Adrenal gland (tissue), 12 donors: ENCODE measurements around the gene SLC13A5. TPM values are rescaled to one million over a fixed set of nuclear protein-coding genes. Genes with fewer than 3 reads are reported as not detected.

Experiments used
- DNase-seq, 7 donors: peaks; one replicate each; pipeline ENCODE4 v3.0.0-alpha.2; 2019 to 2020
- H3K27ac ChIP-seq, 5 donors: fragments of 200-600 bp; sonication (generic) in 4 of 5; 1 replicate in 3 of 5; 2 replicates in 2 of 5; pipeline versions ENCODE4 v1.5.1 to v1.8.0; 2016 to 2020; ENCODE audit warnings: mild to moderate bottlenecking in 1 of 5
- H3K27me3 ChIP-seq: fragments of 200-600 bp; 2 replicates; pipeline ENCODE4 v1.8.0; 2021
- H3K36me3 ChIP-seq, 2 donors: fragments of 200-600 bp; replicated peaks in 1 of 2; 1 replicate in 1 of 2; 2 replicates in 1 of 2; pipeline versions ENCODE4 v1.5.1 to v1.8.0; 2018 to 2022
- H3K4me1 ChIP-seq, 2 donors: fragments of 200-600 bp; replicated peaks in 1 of 2; 1 replicate in 1 of 2; 2 replicates in 1 of 2; pipeline versions ENCODE4 v1.5.1 to v1.8.0; 2018 to 2021
- H3K4me3 ChIP-seq, 4 donors: fragments of 200-600 bp; sonication (generic) in 3 of 4; one replicate each; pipeline ENCODE4 v1.5.1; 2016 to 2018
- H3K9me3 ChIP-seq, 3 donors: fragments of 200-600 bp; sonication (generic) in 1 of 3; replicated peaks in 1 of 3; 1 replicate in 2 of 3; 2 replicates in 1 of 3; pipeline versions ENCODE4 v1.5.1 to v1.8.0; 2016 to 2021
- CTCF ChIP-seq, 6 experiments: fragments of 450-650 bp in 4 of 6; fragments of 200-600 bp in 2 of 6; sonication (generic) in 1 of 6; IDR thresholded peaks; 1 replicate in 5 of 6; 2 replicates in 1 of 6; pipeline versions ENCODE4 v1.5.1 to v1.8.0; 2016 to 2021; ENCODE audit warnings: antibody characterized with exemption in 6 of 6, mild to moderate bottlenecking in 2 of 6, moderate library complexity in 1 of 6
- POLR2A ChIP-seq, 2 donors: fragments of 450-650 bp; IDR thresholded peaks; one replicate each; pipeline ENCODE4 v1.6.1; 2017; ENCODE audit warnings: antibody characterized with exemption in 2 of 2, mild to moderate bottlenecking in 2 of 2, moderate library complexity in 1 of 2
- WGBS, 4 donors: extraction: QIAGEN DNeasy Blood & Tissue Kit in 2 of 4; methylation state at CpG; one replicate each; pipeline versions ENCODE4 v1.1.5 to v1.1.7; 2013 to 2017; 5-methylcytosine and 5-hydroxymethylcytosine counted together
- intact Hi-C, 2 donors: fragments of 100-400 bp; cut with DNase I; formaldehyde crosslinking; loops; one replicate each; pipeline versions ENCODE4 v1.14.1 to v1.15.0; 2022 to 2023
- polyA plus RNA-seq, 3 donors: library from polyadenylated mRNA; stranded (reverse); fragments of 200-250 nt in 2 of 3; fragments of 350-450 nt in 1 of 3; fragmentation: Illumina TruSeq in 1 of 3; extraction: RNeasy Lipid Tissue Mini Kit (QIAGEN cat#74804) in 1 of 3; gene quantifications; one replicate each; pipeline ENCODE4 v1.2.3, GENCODE V29; 2013 to 2014
- total RNA-seq, 9 donors: library from RNA; depleted of rRNA in 4 of 9; stranded (reverse); fragments of >200 nt in 4 of 9; fragments of 120-200 nt in 1 of 9; fragmentation: NEBNext Ultra II Directional in 1 of 9; extraction: Animal tissue kit (Norgen Biotek cat#: 25700) in 1 of 9; gene quantifications; one replicate each; pipeline versions ENCODE4 v1.1.0 to v1.2.4, GENCODE V29; 2013 to 2023
- donor health status: healthy with polysubstance abuse.
- donor health status: Bipolar disorder and iron deficiency.
- donor health status: DM: yes; HTN: yes; CAD: no.
- donor health status: DM: no; HTN: no; CAD: no.
- donor health status: DM: no; HTN: no; CAD: no.
- donor health status: DM: yes; HTN: yes; CAD: no.

Gene SLC13A5
- total and polyA plus RNA-seq, 12 donors, result 0.97 to 7.2 (median 3.6) TPM; not detected in 2

- H3K27ac ChIP-seq, result no peak overlapping the region
- H3K9me3 ChIP-seq, result no peaks in the 10 kb centered on the region
- H3K4me1 ChIP-seq, result peaks cover 0 to 9% of the 10 kb centered on the region in 2 donors
- TF ChIP-seq POLR2A (IDR thresholded peaks at IDR 0.05) (no peak), CTCF (IDR thresholded peaks at IDR 0.05) (no peak)
- no peak overlapping the region for H3K4me3 ChIP-seq
- H3K27me3 ChIP-seq, result peaks cover 29% of the 10 kb centered on the region
- H3K36me3 ChIP-seq, result no peaks in the 10 kb centered on the region
- intact Hi-C loops, result no loop called here
- 18 to 53% (median 30%) methylated on average over 2 of the region's 2 CpGs for WGBS, 4 donors
- peak in 1 of 7 donors; percentile 18 for DNase-seq
Measured at GRCh38 chr17:6711681-6712057, 1.5 kb downstream of the SLC13A5 start.

- 50 to 59% (median 51%) methylated on average over 7 of the region's 7 CpGs for WGBS, 4 donors
- no peak overlapping the region for H3K4me3 ChIP-seq
- intact Hi-C loops, result no loop called here
Measured at GRCh38 chr17:6711081-6711674, 2.0 kb downstream of the SLC13A5 start.

GRCh38 chr17:6710317-6710716, 2.9 kb downstream of the SLC13A5 start:
- DNase-seq, result peak in 1 of 7 donors; percentile 38
- intact Hi-C loops, result no loop called here
- H3K4me3 ChIP-seq, result no peak overlapping the region
- H3K27ac ChIP-seq, result no peak overlapping the region
- no peaks in the 10 kb centered on the region for H3K9me3 ChIP-seq
- WGBS, 4 donors, result 79 to 92% (median 89%) methylated on average over 11 of the region's 11 CpGs
- H3K36me3 ChIP-seq, result no peaks in the 10 kb centered on the region
- TF ChIP-seq CTCF (IDR thresholded peaks at IDR 0.05), result no peak
- TF ChIP-seq POLR2A (IDR thresholded peaks at IDR 0.05), result no peak
- H3K27me3 ChIP-seq, result peaks cover 29% of the 10 kb centered on the region
- peaks cover 0 to 9% of the 10 kb centered on the region in 2 donors for H3K4me1 ChIP-seq

More at GRCh38 chr17:6711081-6711674, 2.0 kb downstream of the SLC13A5 start:
- H3K27ac ChIP-seq, result no peak overlapping the region
- H3K36me3 ChIP-seq, result no peaks in the 10 kb centered on the region
- peaks cover 0 to 9% of the 10 kb centered on the region in 2 donors for H3K4me1 ChIP-seq
- no peak for TF ChIP-seq POLR2A (IDR thresholded peaks at IDR 0.05)
- H3K9me3 ChIP-seq, result no peaks in the 10 kb centered on the region
- DNase-seq, result peak; percentile 47 to 83 (median 69)
- H3K27me3 ChIP-seq, result peaks cover 29% of the 10 kb centered on the region

- H3K36me3 ChIP-seq, result no peaks in the 10 kb centered on the region
- no peaks in the 10 kb centered on the region for H3K9me3 ChIP-seq
- intact Hi-C loops, result no loop called here
- no peak for TF ChIP-seq POLR2A (IDR thresholded peaks at IDR 0.05)
- TF ChIP-seq CTCF (IDR thresholded peaks at IDR 0.05), result no peak
- 79 to 93% (median 85%) methylated on average over 12 of the region's 12 CpGs for WGBS, 4 donors
- H3K27ac ChIP-seq, result no peak overlapping the region
- peaks cover 0 to 6% of the 10 kb centered on the region in 2 donors for H3K4me1 ChIP-seq
- peaks cover 18% of the 10 kb centered on the region for H3K27me3 ChIP-seq
- DNase-seq, result no peak
- no peak overlapping the region for H3K4me3 ChIP-seq
Measured at GRCh38 chr17:6708357-6708961, 4.7 kb downstream of the SLC13A5 start.

GRCh38 chr17:6706996-6707395, 6.2 kb downstream of the SLC13A5 start:
- Histone ChIP-seq H3K36me3 (no peaks in the 10 kb centered on the region), H3K27me3 (peaks cover 3% of the 10 kb centered on the region), H3K4me1 (no peaks in the 10 kb centered on the region), H3K9me3 (no peaks in the 10 kb centered on the region), H3K4me3 (no peak overlapping the region), H3K27ac (no peak overlapping the region)
- WGBS, 4 donors, result 72 to 89% (median 82%) methylated on average over 6 to 8 of the region's 8 CpGs
- DNase-seq, result no peak
- TF ChIP-seq POLR2A (IDR thresholded peaks at IDR 0.05) (no peak), CTCF (IDR thresholded peaks at IDR 0.05) (no peak)
- intact Hi-C loops, result no loop called here
